ENCODE measurements around the gene IL18.
"Not testable (repeated sequence)": the region's sequence is repeated elsewhere in the genome, so short reads cannot be mapped to it uniquely, and the experiment has no call there.

The IL18 gene

GRCh38 chr11:112166562-112166961 is 2.7 kb upstream of the IL18 start:
- no peak for DNase-seq

GRCh38 chr11:112165049-112165448 is 1.2 kb upstream of the IL18 start:
- no peak for DNase-seq

GRCh38 chr11:112162761-112163546 is 940 bp downstream of the IL18 start:
- DNase-seq = no peak

DNA sequence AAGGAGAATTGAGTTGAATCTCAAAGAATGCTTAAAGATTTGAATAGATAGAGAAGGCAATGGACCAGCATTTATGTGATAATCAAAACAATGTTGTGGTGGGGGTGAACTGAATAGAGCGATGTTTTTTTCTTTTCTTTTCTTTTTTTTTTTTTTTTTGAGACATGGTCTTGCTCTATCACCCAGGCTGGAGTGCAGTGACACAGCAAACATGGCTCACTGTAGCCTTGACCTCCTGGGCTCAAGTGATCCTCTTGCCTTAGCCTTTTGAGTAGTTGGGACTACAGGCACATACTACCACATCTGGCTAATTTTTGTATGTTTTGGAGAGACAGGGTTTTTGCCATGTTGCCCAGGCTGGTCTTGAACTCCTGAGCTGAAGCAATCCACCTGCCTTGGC is 1.7 kb downstream of the IL18 start:
- DNase-seq = not testable (repeated sequence)

- DNase-seq = no peak
These were observed 2.9 kb downstream of the IL18 start for GRCh38 chr11:112161012-112161411.

- DNase-seq = no peak
These were observed 3.6 kb downstream of the IL18 start for GRCh38 chr11:112160091-112160848.

GRCh38 chr11:112159098-112160065 is 4.5 kb downstream of the IL18 start:
- DNase-seq = no peak

- peak; percentile 49 for DNase-seq
These were observed 6.7 kb downstream of the IL18 start for GRCh38 chr11:112156956-112157766.

- no peak for DNase-seq
These were observed 7.5 kb downstream of the IL18 start for GRCh38 chr11:112156153-112156955.

DNA sequence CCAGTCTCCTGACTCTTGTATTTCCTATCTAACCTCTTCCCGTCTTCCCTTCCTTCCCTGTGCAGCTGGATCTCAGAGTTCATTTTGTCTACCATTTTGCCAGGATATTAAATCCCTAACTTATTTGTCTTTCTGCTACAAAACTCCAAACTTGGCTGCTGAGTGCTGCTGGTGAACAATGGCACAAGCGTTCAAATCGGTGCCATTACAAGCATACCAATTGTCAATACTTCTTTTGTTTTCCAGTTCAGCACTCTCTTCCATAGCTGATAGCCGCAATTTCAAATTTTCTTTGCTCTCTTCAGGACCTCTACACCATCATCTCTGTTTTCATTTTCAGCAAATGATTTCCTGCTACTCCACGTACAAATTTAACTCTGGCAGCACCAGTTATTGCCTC is 13.4 kb downstream of the IL18 start:
- no peak for DNase-seq

DNA sequence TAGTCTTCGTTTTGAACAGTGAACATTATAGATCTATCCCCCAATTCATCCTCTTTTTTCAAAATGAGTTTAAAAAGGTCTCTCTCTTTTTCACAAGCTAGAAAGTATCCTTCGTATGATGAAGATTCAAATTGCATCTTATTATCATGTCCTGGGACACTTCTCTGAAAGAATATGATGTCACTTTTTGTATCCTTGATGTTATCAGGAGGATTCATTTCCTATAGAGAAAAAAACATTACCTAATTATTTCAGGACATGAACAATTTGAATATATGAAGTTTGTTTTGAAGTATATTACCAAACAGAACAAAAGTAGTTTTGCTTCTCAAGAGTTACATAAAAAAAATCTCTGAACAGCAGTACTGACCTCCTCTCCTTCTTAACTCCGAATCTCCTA is 20.3 kb downstream of the IL18 start:
- no peak for DNase-seq

DNA sequence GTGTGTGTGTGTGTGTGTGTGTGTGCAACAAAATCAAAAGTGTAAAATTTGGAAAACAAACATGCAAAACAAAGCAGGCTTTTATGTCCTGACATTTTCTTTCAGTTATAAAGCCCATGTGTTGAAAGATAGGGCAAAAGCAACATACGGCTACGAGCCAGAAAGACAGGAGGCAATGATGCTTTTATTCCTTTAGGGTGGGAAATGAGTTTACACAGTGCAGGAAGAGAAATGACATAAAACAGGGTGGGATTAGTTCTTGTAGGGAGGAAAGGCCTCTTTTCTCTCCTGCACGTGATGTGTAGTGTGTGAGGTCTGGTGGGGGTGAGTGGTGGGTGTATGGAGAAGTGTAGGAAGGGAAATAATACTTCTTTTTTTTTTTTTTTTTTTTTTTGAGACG is 29.4 kb downstream of the IL18 start:
- no peak for DNase-seq

DNA sequence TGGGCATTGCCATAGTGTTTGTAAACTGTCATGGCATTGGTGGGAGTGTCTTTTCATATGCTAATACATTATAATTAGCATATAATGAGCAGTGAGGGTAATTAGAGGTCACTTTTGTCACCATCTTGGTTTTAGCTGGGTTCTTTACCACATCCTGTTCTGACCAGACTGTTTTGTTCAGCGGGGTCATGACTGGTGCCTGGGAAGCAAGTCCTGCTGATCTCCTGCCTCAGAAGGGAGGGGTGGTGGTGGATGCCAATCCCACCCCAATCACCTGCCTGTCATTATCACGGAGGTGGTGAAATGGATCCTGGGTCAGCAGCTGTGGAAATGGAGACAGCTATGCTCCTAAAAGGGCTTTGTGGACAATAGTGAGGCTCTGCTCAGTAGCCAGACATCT is 31.2 kb downstream of the IL18 start:
- DNase-seq = no peak

- peak; percentile 3 for DNase-seq
These were observed 34.2 kb downstream of the IL18 start for GRCh38 chr11:112129656-112130055.

- no peak for DNase-seq
These were observed 35.3 kb downstream of the IL18 start for GRCh38 chr11:112128483-112129121.

DNA sequence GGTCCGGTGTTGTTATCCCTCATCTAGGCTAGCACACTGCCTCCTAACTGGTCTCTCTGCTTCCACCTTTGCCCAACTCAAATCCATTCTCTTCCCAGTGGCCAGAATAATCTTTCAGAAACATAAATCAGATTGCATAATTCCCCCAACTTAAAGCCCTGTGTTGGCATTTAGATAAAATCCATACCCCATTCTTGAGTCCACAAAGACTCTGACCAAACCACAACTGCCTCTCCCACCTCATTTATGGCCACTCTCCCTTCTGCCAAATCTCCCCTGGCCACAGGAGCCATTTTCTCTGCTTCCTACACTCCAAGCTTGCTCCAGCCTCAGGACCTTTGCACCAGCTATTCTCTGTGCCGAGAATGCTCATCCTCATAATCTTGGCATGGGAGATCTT is 36.8 kb downstream of the IL18 start:
- no peak for DNase-seq

DNA sequence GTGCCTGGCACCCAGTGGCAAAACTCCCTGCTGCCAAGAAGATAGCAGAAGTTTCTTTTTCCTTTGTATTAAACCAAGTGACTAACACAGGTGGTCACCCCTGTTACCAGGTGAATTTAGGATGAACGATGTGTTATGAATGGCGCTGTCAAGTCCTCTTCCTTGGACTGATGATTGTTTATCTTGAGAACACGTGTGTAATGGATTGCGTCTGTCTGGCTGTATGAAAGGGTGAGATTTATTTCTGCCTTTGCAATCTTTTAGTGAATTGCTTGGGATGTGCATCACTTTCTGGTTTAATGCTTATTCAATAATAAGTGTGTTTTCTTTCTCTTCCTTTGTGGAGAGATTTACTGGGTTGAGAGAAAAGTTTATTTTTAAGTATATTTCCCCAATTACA is 40.8 kb downstream of the IL18 start:
- no peak for DNase-seq

DNA sequence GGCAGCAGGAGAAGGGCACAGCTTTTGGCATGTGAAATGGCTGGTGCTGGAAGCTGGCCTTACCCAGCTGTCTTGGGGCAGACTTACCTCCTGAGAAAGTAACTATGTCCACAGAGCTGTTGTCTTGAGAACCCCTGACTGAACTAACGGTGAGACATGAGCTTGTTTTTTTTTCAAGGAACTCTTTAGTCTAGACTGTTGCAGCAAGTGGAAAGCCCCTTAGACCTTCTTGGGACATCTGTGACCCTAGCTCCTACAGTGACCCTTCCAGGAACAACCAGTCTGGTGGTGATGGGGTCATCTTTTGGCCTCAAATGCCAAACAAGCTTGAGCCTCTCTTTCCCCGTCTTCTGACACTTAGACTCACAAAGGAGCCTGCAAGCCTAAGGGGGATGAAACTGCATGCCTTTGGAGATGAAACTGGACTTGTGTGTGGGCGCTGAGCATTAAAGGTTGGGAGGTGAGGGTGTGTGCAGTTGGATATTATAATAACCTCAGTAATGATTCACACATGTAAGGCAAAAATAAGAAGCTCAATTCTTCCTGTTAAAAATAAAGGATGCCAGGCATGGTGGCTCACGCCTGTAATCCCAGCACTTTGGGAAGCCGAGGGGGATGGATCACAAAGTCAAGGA is 41.8 kb downstream of the IL18 start:
- DNase-seq = no peak

GRCh38 chr11:112118176-112118575 is 45.7 kb downstream of the IL18 start:
- DNase-seq = no peak

GRCh38 chr11:112115386-112115785 is 48.5 kb downstream of the IL18 start:
- DNase-seq = no peak
